WERI-Rb-1 (cell line): ENCODE measurements around the gene MLF2.
"Not testable (repeated sequence)": the region's sequence is repeated elsewhere in the genome, so short reads cannot be mapped to it uniquely, and the experiment has no call there.

ENCODE experiments used
- DNase-seq: peaks from one replicate; pipeline ENCODE4 v3.0.0-alpha.2; 2020
- H3K27ac ChIP-seq: fragments of 250-450 bp; sonication (Bioruptor Pico); 2 replicates; pipeline ENCODE4 v1.5.1; 2020; ENCODE audit warnings: mild to moderate bottlenecking, moderate library complexity
- H3K27me3 ChIP-seq: fragments of 250-450 bp; sonication (Bioruptor Pico); 2 replicates; pipeline ENCODE4 v1.5.1; 2021; ENCODE audit warnings: mild to moderate bottlenecking, low read depth, moderate library complexity; ENCODE audit not compliant: insufficient read depth, severe bottlenecking
- H3K36me3 ChIP-seq: fragments of 250-450 bp; sonication (Bioruptor Pico); 2 replicates; pipeline ENCODE4 v1.5.1; 2020; ENCODE audit warnings: mild to moderate bottlenecking, moderate library complexity
- H3K4me3 ChIP-seq: 2 replicates; pipeline ENCODE4 v1.5.1; 2011; ENCODE audit warnings: low read depth, mild to moderate bottlenecking, control low read depth, low read length
- H3K9me3 ChIP-seq: fragments of 250-450 bp; sonication (Bioruptor Pico); 2 replicates; pipeline ENCODE4 v1.5.1; 2021; ENCODE audit warnings: mild to moderate bottlenecking, moderate library complexity; ENCODE audit not compliant: severe bottlenecking
- CTCF ChIP-seq: IDR thresholded peaks from 2 replicates; pipeline ENCODE4 v1.5.1; 2011; ENCODE audit warnings: low read depth, mild to moderate bottlenecking, control low read depth, inconsistent platforms, low read length

Gene MLF2

GRCh38 chr12:6724409-6724797 lies 28.5 kb downstream of the MLF2 start:
- peak overlapping the region; percentile 78 for H3K27ac ChIP-seq
- H3K27me3 ChIP-seq = no peaks in the 10 kb centered on the region
- DNase-seq = peak; percentile 30
- H3K4me3 ChIP-seq = peak overlapping the region; percentile 58
- peaks cover 13% of the 10 kb centered on the region for H3K36me3 ChIP-seq
- no peaks in the 10 kb centered on the region for H3K9me3 ChIP-seq
- TF ChIP-seq CTCF = no peak

GRCh38 chr12:6723607-6724408 lies 29.1 kb downstream of the MLF2 start, which contains the start of gene COPS7A:
Gene COPS7A (plus strand): TSS chr12:6724046. CDS start chr12:6724657, 611 bp downstream.
- TF ChIP-seq CTCF = no peak
- peak; percentile 99 for DNase-seq
- Histone ChIP-seq H3K4me3 (peak within 1 kb of the TSS; percentile 58), H3K36me3 (peaks cover 10% of the 10 kb centered on the region), H3K27me3 (no peaks in the 10 kb centered on the region), H3K9me3 (no peaks in the 10 kb centered on the region), H3K27ac (peak within 1 kb of the TSS; percentile 78)

GRCh38 chr12:6722863-6723262 lies 30.1 kb downstream of the MLF2 start:
- H3K36me3 ChIP-seq = peaks cover 6% of the 10 kb centered on the region; the same call in 1 of the 2 replicates
- no peaks in the 10 kb centered on the region for H3K27me3 ChIP-seq
- TF ChIP-seq CTCF = no peak
- DNase-seq = no peak
- no peaks in the 10 kb centered on the region for H3K9me3 ChIP-seq
- peak overlapping the region; percentile 78; the same call in 1 of the 2 replicates for H3K27ac ChIP-seq
- H3K4me3 ChIP-seq = peak overlapping the region; percentile 58

GRCh38 chr12:6716874-6717437 lies 36.0 kb downstream of the MLF2 start:
- Histone ChIP-seq H3K27ac (no peak overlapping the region), H3K27me3 (no peaks in the 10 kb centered on the region), H3K9me3 (no peaks in the 10 kb centered on the region), H3K4me3 (no peak overlapping the region), H3K36me3 (no peaks in the 10 kb centered on the region)
- no peak for DNase-seq
- no peak for TF ChIP-seq CTCF

GRCh38 chr12:6716031-6716873 lies 36.7 kb downstream of the MLF2 start:
- not testable (repeated sequence) for H3K27ac ChIP-seq, H3K9me3 ChIP-seq, DNase-seq, H3K4me3 ChIP-seq, H3K27me3 ChIP-seq, H3K36me3 ChIP-seq

- no peak overlapping the region for H3K4me3 ChIP-seq
Measured at GRCh38 chr12:6708960-6709394, 44.0 kb downstream of the MLF2 start.

GRCh38 chr12:6708351-6708750 lies 44.6 kb downstream of the MLF2 start:
- H3K27ac ChIP-seq, H3K27me3 ChIP-seq, DNase-seq, H3K4me3 ChIP-seq, H3K36me3 ChIP-seq, H3K9me3 ChIP-seq: not testable (repeated sequence)

More at GRCh38 chr12:6708960-6709394, 44.0 kb downstream of the MLF2 start:
- Histone ChIP-seq H3K9me3 (peaks cover 3% of the 10 kb centered on the region), H3K27me3 (no peaks in the 10 kb centered on the region), H3K36me3 (no peaks in the 10 kb centered on the region), H3K27ac (no peak overlapping the region)
- no peak for TF ChIP-seq CTCF
- no peak for DNase-seq
